ENCODE results near the gene NBPF1.
"Not testable (repeated sequence)": the region's sequence is repeated elsewhere in the genome, so short reads cannot be mapped to it uniquely, and the experiment has no call there.

The NBPF1 gene

DNA sequence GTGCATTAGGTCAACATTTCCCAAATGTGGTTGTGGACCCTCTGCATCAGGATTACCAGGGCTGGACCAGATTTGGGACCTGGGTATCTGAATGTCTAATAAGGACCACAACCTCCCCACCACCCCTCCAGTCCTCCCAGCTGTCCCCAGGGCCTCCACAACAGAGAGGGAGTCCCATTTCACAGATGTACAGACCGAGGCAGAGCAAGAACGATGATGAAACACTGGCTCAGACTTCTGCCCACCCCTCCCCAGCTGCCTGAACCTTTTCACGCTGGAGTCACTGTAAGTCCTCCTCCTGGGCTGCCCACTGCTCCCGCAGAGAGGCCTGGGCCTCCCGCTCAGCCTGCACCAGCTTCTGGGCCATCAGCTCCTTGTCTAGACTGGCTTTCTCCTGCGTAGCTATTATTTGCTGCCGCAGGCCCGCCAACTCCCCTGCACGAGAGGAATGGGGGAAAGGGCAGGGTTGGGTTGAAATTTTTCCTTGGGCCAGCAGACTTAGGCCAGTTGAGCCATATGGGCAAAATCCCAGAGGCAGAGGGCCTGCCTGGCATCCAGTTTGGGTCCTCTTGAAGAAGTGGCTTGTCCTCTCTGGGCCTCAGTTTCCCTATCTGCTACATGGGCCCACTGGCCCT, 8.4 kb upstream of the NBPF1 start:
- DNase-seq = peak; percentile 63

DNA sequence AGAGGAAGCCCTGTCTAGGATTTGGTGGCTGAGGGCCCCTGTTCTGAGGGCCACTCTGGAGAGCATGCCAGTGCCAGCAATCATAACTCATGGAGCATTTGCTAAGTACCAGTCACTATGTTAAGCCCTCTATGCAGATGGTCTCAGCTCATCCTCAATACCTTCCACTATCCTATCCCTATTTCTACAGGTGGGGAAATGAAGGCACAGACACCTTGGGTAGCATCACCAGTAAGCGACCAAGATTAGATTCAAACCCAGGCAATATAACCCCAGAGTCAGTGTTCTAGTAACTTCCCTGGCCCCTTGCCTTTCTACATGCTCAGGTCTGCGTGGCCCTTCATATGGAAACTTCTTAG, 7.9 kb upstream of the NBPF1 start:
- no peak for DNase-seq

DNA sequence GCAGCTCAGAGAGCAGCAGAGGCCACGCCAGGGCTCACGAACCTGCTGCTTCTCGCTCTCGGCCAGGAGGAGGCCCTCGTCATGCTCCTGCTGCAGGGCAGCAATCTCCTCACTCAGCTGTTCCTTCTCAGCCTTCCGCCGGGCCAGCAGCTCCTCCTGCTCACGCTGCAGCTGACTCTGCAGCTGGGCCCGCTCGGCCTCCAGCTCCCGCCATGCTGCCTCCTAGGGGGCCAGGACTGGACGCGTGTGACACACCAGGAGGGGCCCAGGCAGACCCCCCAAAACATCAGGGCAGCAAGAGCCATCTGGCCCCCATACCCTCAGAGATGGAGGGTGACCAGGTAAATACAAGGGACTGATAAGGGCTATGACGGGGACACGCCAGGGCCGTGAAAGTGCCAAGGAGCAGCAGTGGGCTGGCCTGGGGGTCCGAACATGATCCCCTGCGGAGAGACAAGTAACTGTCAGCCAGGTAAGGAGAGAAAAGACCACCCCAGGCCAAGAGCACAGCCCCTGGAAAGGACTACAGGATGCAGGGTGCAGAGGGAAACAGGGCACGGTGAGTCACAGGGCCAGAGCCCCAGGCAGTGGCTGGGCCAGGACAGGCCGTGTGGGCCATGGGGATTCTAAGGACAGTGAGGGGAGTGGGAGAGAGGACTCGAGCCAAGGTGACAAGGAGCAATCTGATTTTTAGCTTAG, 6.6 kb upstream of the NBPF1 start:
- peak; percentile 81 for DNase-seq

DNA sequence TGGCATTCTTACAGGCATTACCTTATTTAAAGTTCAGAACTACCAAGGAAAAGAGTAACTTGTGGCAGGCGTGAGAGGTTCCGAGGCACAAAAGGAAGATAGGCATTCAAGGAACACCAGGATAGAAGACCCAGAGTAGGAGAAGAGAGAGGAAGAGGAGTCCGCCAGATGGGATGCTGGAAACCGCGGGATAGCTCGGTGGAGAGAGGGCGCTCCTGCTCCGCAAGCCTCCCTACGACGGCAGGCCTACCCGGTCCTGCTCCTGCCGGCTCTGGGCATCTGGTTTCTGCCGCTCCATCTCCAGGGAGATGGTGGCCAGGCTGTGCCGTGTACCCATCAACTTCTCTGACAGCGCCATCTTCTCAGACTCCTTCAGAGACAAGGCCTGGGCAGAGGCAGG, 5.4 kb upstream of the NBPF1 start:
- peak; percentile 84 for DNase-seq

DNA sequence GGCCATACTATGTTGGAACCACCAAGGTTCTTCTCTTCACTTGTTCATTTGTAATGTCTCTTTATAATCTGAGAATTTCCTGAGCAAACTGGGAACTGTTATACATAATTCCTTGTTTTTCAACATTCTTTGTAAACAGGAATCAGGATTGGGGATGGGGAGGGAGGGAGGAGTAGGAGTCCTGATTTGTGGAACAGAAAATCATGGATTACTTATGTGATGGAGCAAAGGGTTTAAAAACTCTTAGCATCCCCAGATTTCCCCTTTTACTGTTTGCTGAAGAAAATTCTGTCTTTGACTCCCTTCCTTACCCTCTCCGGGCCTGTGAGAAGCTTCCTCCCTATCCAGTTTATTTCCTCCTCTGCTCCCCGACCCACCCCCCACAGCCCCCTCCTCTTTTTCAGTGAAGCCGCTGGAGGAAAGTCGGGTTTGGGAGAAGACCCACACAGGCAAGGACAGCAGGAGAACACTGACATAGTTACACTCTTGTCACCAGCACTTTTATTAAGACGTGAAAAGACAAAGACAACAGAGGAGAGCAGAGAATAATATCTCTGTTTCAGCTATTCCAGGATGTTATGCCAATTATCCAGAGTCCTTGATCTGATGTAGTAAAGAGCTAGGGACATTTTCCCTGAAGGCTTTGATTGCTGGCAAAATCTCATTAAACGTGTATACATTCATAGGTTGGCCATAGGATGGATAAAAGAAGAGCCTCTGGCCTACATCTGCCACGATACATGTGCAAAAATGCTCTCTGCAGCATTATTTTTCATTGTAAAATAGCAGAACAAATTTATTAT, 4.6 kb upstream of the NBPF1 start:
- no peak for DNase-seq

DNA sequence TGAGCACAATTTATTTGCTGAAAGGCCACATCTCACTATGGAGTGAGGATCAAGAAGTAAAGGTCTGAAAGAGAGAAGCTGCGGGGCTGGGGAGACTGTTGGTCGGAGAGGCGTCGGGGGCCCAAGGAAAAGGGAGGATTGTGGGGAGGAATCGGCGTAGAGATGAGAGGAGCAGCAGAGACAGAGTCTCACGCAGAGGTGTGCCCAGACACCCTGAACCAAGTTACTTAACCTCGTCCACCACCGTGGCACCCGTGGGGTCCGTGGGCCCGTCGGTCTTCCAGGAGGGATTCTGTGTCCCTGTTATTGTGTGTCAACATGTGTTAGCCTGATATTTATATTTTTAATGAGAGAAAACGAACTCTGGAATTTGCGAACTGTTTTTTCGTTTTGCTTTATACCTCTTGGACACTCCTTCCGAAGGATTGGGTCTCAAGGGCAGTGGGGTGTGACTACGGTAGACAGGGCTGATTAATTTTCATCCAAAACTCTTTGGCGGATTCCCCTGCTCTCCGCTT, 3.8 kb upstream of the NBPF1 start:
- DNase-seq = peak; percentile 71

DNA sequence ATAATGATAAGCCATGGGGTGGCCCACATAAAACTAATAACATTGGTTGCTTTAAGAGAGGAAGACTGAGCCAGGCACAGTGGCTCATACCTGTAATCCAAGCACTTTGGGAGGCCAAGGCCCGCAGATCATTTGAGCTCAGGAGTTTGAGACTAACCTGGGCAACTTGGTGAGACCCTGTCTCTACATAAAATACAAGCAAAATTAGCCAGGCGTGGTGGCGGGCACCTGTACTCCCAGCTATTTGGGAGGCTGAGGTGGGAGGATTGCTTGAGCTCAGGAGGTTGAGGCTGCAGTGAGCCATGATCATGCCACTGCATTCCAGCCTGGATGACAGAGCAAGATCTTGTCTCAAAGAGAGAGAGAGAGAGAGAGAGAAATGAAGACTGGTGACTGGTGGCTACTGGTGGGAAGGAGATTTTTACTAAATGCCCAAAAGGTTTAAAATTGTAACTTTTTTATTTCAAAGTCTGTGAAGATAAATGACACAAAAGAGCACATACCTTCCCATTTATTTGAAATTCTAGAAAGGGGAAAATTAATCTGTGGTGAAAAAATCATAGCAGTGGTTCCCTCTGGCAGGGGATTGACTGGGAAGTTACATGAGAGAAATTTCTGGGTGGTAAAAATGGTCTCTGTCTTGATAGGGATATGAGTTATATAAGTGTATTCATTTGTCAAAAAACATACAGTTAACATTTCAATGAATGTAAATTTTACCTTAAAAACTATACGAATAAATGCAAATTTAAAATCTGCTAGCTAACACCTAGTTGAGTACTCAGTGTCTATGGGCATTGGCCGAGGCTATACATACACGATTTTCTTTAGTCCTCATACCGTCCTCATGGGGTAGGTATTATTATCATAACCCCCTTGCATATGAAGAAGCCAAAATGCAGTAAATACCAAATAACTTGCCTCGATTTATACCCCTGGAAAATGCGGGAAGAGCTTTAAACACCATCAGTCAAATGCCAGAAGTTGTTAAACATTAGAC, 2.2 kb upstream of the NBPF1 start:
- DNase-seq = peak; percentile 60

DNA sequence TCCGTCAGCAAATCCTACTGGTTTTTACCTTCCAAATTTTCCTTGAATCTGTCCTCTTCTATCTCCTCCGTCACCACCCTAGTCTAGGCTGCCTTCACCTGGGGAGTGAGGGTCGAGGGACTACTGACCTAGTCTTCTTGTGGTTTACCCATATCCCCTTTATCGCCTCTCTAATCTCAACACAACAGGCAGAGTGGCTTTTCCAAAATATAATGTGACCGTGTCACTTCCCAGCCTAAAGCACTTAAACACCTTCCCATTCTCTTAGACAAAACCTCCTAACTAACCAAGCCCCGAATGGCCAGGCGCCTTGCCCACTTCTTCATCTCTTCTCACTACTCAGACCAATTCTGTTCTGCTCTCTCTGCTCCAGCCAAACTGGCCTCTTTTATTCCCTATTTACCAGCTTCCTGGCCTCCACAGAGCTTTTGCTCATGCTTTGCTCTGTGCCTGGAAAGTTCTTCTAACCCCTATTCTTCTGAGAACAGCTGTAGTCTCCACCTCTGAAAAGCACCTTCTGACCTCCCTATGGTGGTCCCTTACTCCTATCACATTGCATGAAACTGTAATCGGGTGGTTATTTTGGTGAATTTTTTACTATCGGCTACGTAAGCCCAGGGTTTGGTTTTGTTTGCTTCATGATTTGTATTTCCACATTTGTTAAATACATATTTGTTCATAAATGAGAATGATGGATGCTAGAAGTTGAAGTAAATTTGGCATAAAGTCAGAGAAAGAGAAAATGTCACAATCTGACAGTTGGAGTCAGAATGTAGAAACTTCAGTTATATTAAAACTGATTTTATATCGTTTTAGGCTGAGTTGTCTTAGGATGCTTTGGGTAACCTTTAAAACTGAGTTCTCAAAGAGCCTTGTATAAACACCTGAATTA, 1.2 kb upstream of the NBPF1 start:
- DNase-seq = peak; percentile 64

DNA sequence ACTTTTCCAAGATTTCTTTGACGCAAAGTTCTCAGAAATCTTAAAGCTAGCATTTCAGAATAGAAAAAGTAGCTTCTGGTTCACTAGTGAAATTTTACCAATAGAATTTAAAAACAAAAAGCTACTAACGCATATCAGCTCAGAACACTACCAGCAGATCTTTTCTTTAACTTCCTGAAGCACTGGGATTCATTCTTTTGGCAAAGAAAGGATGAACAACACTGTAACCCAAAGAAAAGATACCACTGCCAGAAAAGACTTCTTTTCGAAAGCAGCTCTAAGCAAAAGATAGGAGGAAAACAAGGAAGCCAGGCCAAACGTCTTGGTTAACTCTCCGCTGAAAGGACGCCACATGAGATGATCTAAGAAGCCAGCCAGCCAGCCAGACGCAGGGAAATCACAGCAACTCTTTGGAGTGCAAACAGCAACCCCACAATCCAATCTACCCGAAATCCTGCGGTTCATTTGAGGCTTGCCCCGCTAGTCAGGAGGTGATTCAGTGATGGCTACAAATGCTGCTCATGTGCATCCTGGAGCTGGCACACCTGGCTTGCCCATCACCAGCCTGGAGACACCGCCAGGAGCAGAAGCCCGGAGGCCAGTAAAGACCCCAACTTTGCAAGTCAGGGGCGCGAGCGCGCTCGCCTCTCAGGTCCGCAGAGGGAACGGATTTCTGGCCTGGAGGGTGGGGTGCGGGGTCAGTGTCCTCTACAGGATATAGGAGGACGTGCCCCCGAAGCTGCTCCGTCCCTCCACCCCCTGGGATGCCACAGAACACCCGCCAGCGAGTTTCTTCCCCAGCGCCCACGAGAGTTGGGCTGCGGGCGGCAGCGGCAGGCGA, 812 bp downstream of the NBPF1 start:
- DNase-seq = peak; percentile 89

DNA sequence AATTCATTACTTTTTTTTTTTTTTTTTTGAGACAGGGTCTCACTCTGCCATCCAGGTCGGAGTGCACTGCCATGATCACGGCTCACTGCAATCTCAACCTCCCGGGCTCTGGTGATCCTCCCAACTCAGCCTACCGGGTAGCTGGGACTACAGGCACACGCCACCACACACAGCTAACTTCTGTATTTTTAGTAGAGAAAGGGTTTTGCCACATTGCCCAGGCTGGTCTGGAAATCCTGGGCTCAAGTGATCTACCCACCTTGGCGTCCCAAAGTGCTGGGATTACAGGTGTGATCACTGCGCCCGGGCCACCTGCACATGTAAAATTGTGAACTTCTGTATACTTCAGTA, 1.4 kb downstream of the NBPF1 start:
- DNase-seq = peak; percentile 56

DNA sequence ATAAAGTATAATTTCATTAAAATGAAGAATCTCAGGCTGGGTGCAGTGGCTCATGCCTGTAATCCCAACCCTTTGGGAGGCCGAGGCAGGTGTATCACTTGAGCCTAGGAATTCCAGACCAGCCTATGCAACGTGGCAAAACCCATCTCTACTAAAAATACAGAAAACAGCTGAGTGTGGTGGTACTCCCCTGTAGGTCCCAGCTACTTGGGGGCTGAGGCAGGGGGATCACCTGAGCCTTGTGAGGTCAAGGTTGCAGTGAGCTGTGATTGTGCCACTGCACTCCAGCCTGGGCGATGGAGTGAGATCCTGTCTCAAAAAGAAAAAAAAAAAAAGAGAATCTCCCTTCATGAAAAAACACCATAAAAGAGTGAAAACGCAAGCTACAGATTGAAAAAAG, 2.2 kb downstream of the NBPF1 start:
- DNase-seq = peak; percentile 43

DNA sequence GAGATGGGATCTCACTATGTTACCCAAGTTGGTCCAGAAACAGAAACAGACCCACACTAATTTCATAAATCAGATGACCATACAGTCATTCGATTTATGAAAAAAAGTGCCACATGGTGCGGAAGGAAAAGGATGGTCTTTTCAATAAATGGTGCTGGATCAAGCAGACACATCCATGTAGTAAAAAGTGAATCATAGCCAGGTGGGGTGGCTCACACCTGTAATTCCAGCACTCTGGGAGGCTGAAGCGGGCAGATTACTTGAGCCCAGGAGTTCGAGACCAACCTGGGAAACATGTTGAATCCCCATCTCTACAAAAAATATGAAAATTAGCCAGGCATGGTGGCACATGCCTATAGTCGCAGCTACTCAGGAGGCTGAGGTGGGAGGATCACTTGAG, 2.8 kb downstream of the NBPF1 start:
- not testable (repeated sequence) for DNase-seq

DNA sequence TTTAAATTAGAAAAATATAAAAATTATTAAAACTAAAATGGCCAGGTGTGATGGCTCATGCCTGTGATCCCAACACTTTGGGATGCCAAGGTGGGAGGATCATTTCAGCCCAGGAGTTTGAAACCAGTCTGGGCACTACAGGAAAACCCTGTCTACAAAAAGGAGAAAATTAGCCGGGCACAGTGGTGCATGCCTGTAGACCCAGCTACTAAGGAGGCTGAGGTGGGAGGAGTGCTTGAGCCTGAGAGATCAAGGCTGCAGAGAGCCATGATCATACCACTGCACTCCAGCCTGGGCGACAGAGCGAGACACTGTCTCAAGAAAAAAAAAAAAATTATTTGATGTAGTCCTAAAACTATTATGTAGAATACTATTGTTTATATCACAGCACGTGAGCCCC, 3.6 kb downstream of the NBPF1 start:
- DNase-seq = peak; percentile 35

DNA sequence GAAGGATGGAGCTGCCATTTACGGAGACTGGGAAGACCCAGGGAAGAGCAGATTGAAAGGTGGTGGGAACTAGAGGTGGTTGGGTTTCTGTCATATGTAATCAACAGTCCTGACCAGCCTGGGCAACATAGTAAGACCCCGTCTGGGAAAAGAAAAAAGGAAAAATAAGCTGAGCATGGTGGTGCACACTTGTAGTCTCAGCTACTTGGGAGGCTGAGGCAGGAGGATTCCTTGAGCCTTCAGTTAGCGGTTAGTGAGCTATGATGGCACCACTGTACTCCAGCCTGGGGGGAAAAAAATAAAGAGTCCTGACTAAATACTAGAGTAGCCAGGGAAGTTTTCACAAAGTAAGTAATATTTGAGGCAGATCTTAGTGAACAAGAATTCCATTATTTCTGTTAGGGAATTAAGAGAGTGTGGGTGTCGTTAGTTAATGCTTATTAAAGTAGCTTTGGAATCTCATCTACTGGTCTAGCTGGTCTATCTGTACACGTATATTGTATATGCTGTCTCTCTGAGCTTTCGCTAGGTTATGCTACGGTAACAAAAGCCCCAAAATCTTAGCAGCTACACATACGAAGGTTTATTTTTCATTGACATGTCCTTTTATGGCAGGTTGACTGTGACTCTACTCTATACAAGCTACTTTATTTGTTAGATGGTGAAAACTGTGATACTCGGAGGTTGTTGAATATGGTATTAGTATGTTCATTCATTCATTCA, 4.4 kb downstream of the NBPF1 start:
- DNase-seq = no peak

DNA sequence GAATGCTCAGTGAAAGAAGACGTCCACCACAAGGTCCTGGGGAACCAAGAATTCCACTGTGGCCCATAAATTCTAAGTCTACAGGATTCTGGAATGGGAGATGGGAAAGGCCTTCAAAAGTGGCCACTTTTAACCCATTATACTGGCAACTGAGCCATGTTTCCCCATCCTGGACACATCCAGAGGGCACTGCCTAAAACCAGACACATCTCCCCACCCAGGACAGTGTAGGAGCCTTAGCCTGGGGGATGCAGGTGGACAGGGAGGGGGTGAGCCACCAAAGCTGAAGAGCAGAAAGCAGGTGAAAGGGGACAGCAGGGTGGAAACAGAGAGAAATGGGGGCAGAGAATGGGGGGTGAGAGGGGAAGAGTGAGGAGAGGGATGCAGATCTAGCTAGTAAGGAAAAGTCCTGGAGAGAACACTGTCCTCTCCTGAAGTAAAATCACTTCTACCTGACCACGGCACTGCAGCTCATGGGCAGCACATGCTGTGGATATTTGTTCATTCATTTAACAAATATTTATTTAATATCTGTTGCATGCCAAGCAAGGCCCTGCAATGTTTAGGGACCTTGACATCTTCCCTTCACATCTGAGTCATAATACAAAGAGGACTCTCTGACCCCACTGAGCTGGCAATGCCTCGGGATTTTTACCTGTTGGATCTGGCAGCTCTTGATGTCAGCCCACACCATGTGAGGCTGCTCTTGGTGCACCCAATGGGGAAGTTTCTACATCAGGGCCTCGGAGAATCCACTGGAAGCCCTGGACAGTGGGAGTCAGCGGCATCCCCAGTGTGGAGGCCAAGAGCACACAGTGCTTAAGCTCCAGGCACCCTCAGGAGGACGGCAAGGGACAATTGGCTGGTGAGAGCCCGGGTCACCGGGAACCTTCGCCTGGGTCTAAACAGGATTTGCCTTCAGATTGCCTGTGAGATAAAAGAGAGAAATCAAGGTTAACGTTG, 5.2 kb downstream of the NBPF1 start:
- peak; percentile 60 for DNase-seq

DNA sequence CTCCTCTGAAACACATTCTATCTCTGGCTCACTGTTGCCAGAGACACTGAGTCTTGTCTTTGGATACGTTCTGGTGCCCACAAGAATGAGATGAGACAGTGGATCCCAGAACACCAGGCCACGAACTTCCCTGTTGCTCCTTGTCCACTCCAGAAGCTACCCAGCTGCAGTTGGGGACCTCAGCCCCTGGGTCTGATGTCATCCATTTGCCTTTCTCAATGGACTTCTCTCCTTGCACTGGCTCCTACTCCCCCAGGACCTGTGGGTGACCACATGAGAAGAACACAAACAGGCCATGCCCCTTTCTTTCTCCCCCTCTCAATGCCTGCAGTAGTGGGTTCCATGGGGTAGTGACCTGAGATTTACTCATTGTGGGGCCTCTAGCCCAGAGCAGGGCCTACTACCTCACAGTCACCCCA, 5.9 kb downstream of the NBPF1 start:
- DNase-seq = peak; percentile 60

DNA sequence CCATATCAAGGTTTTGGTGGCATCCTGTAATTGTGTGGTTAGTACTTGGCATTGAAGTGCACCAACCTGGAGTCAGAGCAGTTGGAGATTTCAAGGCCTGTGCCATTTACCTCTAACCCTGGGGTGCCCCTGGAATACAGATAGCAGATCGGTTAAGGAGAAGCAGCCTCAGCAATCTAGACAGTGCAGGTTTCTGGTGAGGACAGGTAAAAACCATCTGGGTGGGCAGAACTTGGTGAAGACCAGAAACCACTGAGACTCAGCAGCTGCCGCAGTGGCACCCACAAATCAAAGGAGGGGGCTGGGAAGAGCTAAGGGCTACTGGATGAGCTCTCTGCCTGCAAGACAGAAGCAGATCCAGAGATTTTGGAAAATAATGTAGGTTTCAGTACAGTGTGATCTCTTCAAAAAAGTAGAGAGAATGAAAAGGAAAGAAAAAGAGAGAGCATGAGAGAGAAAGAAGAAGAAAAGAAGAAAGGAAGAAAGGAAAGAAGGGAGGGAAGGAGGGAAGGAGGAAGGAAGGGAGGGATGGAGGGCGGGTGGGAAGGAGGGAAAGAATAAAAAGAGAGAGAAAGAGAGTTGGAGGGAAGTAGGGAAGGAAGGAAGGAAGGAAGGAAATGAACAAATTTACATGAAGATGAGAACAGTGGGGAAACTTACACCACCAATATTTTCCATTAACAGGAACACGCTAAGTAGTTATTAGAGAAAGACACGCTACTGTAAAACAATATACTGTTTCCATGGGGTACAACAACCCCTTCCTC, 6.5 kb downstream of the NBPF1 start:
- peak; percentile 53 for DNase-seq
